MCF 10A (cell line): ENCODE data around the gene MED23. TPM values are rescaled to one million over a fixed set of nuclear protein-coding genes. Genes with fewer than 3 reads are reported as not detected.
"Not testable (repeated sequence)": the region's sequence is repeated elsewhere in the genome, so short reads cannot be mapped to it uniquely, and the experiment has no call there.

Experiments
- BruUV-seq: library from RNA; stranded (reverse); fragments of 400-500 nt; replicated peaks from 2 replicates; lab custom pipeline; 2021; lab: Mats Ljungman, UMichigan
- CTCF ChIA-PET: fragments of 300-600 bp; sonication (Branson Sonifier 250); formaldehyde crosslinking; extraction: SDS; loops from one replicate; lab custom pipeline; 2021; ENCODE audit warnings: antibody characterized with exemption, inconsistent platforms; lab: Yijun Ruan, JAX
- POLR2A ChIA-PET: fragments of 300-600, 350-650 bp; sonication (Branson Sonifier 250); formaldehyde crosslinking; extraction: SDS; loops from one replicate; lab custom pipeline; 2020; ENCODE audit warnings: antibody characterized with exemption, inconsistent platforms; lab: Yijun Ruan, JAX
- DNase-seq: peaks from one replicate; pipeline ENCODE4 v3.0.0-alpha.2; 2018; ENCODE audit not compliant: unreplicated experiment
- H3K27ac Mint-ChIP-seq: one replicate; pipeline ENCODE4 v1.8.0; 2022; ENCODE audit warnings: mild to moderate bottlenecking, low read depth, mixed read lengths; ENCODE audit not compliant: unreplicated experiment
- H3K27me3 Mint-ChIP-seq: one replicate; pipeline ENCODE4 v1.8.0; 2022; ENCODE audit warnings: mixed read lengths; ENCODE audit not compliant: insufficient read depth, unreplicated experiment
- H3K36me3 Mint-ChIP-seq: one replicate; pipeline ENCODE4 v1.8.0; 2022; ENCODE audit warnings: mild to moderate bottlenecking, moderate library complexity, mixed read lengths; ENCODE audit not compliant: insufficient read depth, unreplicated experiment
- H3K4me1 Mint-ChIP-seq: one replicate; pipeline ENCODE4 v1.8.0; 2022; ENCODE audit warnings: mixed read lengths; ENCODE audit not compliant: insufficient read depth, unreplicated experiment
- H3K4me3 Mint-ChIP-seq: one replicate; pipeline ENCODE4 v1.8.0; 2022; ENCODE audit warnings: mild to moderate bottlenecking, moderate library complexity, mixed read lengths; ENCODE audit not compliant: unreplicated experiment
- H3K9me3 Mint-ChIP-seq: one replicate; pipeline ENCODE4 v1.8.0; 2022; ENCODE audit warnings: mixed read lengths; ENCODE audit not compliant: unreplicated experiment
- CTCF ChIP-seq: fragments of 200-600 bp; IDR thresholded peaks from one replicate; pipeline ENCODE4 v1.8.0; 2022; ENCODE audit warnings: antibody characterized with exemption, mild to moderate bottlenecking; ENCODE audit not compliant: unreplicated experiment
- intact Hi-C: fragments of 100-400 bp; cut with micrococcal nuclease; formaldehyde crosslinking; loops from 2 replicates; pipeline ENCODE4 v1.14.1; 2022
- total RNA-seq: library from RNA; stranded (reverse); gene quantifications from 2 replicates; pipeline ENCODE4 v1.2.3, GENCODE V29; 2022

The MED23 gene
- total RNA-seq, 1 experiment from 2014 or later = 20.6 TPM

DNA sequence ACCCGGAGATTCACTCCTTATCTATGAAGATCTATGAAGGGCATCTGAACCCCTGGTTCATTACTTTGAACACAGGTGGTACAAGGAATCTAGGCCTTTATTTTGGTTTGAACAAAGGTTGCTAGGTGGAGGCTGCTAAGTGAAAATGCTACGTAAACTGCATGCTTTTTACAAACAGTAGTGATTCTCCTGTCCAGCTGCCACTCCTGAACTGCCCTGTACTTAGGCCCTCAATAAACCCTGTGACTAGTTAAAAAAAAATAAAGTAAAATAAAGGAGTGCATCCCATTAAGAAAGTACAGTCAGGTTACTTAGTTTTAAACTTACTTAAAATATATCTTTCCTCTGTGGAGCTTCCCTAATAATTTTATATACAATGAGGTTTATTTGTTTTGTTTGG, 82.7 kb downstream of the MED23 start:
- H3K4me1 Mint-ChIP-seq = no peaks in the 10 kb centered on the region
- H3K27ac Mint-ChIP-seq = no peak overlapping the region
- no peaks in the 10 kb centered on the region for H3K36me3 Mint-ChIP-seq
- intact Hi-C loops = no loop called here
- ChIA-PET POLR2A (interaction anchor here (0.6 kb wide), 1 partner anchor 110 kb away, joined by 5 read pairs; no protein-coding TSS in a partner anchor), CTCF (interaction anchor here (1.2 kb wide), 1 partner anchor 12 kb away, joined by 5 read pairs; no protein-coding TSS in a partner anchor)
- no peaks in the 10 kb centered on the region for H3K9me3 Mint-ChIP-seq
- no peak for DNase-seq
- H3K4me3 Mint-ChIP-seq = no peak overlapping the region
- TF ChIP-seq CTCF = no peak
- peaks cover 2% of the 10 kb centered on the region for H3K27me3 Mint-ChIP-seq
- no TSS peak for BruUV-seq

DNA sequence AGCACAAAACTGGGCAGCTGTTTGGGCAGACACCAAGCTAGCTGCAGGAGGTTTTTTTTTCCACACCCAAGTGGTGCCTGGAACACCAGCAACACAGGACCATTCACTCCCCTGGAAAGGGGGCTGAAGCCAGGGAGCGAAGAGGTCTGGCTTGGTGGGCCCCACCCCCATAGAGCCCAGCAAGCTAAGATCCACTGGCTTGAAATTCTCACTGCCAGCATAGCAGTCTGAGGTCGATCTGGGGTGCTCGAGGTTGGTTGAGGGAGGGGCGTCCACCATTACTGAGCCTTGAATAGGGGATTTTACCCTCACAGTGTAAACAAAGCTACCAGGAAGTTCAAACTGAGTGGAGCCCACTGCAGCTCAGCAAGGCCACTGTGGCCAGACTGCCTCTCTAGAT, 89.4 kb downstream of the MED23 start:
- H3K4me1 Mint-ChIP-seq, H3K36me3 Mint-ChIP-seq, H3K27ac Mint-ChIP-seq, H3K4me3 Mint-ChIP-seq, H3K9me3 Mint-ChIP-seq, POLR2A ChIA-PET, DNase-seq, intact Hi-C loops, BruUV-seq: not testable (repeated sequence)
- CTCF ChIA-PET = interaction anchor here (1.0 kb wide), 2 partner anchors 405 to 422 kb away, joined by 3 read pairs; no protein-coding TSS in a partner anchor
- peaks cover 13% of the 10 kb centered on the region for H3K27me3 Mint-ChIP-seq

DNA sequence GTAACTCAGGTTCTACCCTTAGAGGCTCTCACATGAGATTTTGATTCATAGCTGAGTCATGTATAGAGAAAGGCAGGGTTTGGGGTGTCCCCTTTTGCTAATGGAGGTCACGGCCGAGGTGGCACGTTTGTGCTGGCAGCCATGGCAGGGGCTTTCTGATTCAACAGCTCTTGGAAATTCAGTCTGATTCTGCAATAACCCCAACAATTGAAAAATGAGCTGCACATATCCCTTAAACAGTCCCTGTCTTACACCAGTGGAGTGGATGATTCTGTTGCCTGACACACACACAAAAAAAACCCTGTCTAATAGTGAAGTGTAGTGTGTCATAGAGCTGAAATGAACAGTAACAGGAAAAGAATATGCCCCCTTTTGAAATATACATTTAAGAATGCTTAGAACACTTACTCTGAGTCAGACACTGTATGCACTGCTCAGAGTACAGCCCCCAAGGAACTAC, 95.4 kb downstream of the MED23 start:
- no peak overlapping the region for H3K4me3 Mint-ChIP-seq
- DNase-seq = no peak
- no peaks in the 10 kb centered on the region for H3K36me3 Mint-ChIP-seq
- ChIA-PET CTCF (interaction anchor here (0.6 to 5.1 kb wide), 14 partner anchors 8 to 648 kb away, joined by 3 to 31 read pairs (median 5); no protein-coding TSS in a partner anchor), POLR2A (interaction anchor here (0.9 kb wide), 1 partner anchor 327 kb away, joined by 4 read pairs; no protein-coding TSS in a partner anchor)
- H3K27me3 Mint-ChIP-seq = no peaks in the 10 kb centered on the region
- no TSS peak for BruUV-seq
- intact Hi-C loops = loop anchor here (5.0 kb wide), 1 partner anchor 415 kb away; no protein-coding TSS in a partner anchor
- no peak overlapping the region for H3K27ac Mint-ChIP-seq
- no peaks in the 10 kb centered on the region for H3K4me1 Mint-ChIP-seq
- H3K9me3 Mint-ChIP-seq = peaks cover 7% of the 10 kb centered on the region
- TF ChIP-seq CTCF = no peak

GRCh38 chr6:131531681-131532080, 96.4 kb downstream of the MED23 start:
- DNase-seq, H3K4me1 Mint-ChIP-seq, H3K27ac Mint-ChIP-seq, H3K36me3 Mint-ChIP-seq, H3K9me3 Mint-ChIP-seq, POLR2A ChIA-PET, BruUV-seq, H3K4me3 Mint-ChIP-seq, H3K27me3 Mint-ChIP-seq: not testable (repeated sequence)
- intact Hi-C loops = loop anchor here (5.0 kb wide), 1 partner anchor 414 kb away; no protein-coding TSS in a partner anchor
- CTCF ChIA-PET = interaction anchor here (2.5 to 5.1 kb wide), 2 partner anchors 333 to 647 kb away, joined by 8 to 31 read pairs; no protein-coding TSS in a partner anchor

DNA sequence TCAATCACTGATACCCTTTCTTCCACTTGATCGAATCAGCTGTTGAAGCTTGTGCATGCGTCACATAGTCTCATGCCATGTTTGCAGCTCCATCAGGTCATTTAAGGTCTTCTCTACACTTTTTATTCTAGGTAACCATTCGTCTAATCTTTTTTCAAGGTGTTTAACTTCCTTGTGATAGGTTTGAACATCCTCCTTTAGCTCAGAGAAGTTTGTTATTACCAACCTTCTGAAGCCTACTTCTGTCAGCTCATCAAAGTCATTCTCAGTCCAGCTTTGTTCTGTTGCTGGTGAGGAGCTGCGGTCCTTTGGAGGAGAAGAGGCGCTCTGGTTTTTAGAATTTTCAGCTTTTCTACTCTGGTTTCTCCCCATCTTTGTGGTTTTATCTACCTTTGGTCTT, 97.1 kb downstream of the MED23 start:
- intact Hi-C loops = loop anchor here (5.0 kb wide), 1 partner anchor 414 kb away; no protein-coding TSS in a partner anchor
- POLR2A ChIA-PET, DNase-seq, H3K27ac Mint-ChIP-seq, H3K27me3 Mint-ChIP-seq, H3K4me3 Mint-ChIP-seq, H3K9me3 Mint-ChIP-seq, H3K4me1 Mint-ChIP-seq, H3K36me3 Mint-ChIP-seq, BruUV-seq: not testable (repeated sequence)
- CTCF ChIA-PET = interaction anchor here (1.6 to 5.1 kb wide), 3 partner anchors 11 to 646 kb away, joined by 5 to 31 read pairs (median 8); no protein-coding TSS in a partner anchor
